GM12878 (cell line): ENCODE results near the gene OR2AT4. TPM values are rescaled to one million over a fixed set of nuclear protein-coding genes. Genes with fewer than 3 reads are reported as not detected.

ENCODE experiments used
- ATAC-seq: fragments of 200-7000 bp; cut with Tn5 transposase; 3 replicates; pipeline ENCODE4 v1.9.1; 2020; ENCODE audit warnings: mild to moderate bottlenecking, moderate library complexity
- BruUV-seq: library from RNA; stranded (reverse); fragments of 400-500 nt; replicated peaks from 2 replicates; lab custom pipeline; 2021; lab: Mats Ljungman, UMichigan
- CTCF ChIA-PET: fragments of 300-600 bp; sonication (Branson Sonifier 250); formaldehyde crosslinking; extraction: SDS; loops from one replicate; lab custom pipeline; 2021; ENCODE audit warnings: inconsistent platforms; lab: Yijun Ruan, JAX
- POLR2A ChIA-PET: fragments of 350-600 bp; formaldehyde crosslinking; extraction: SDS; loops from one replicate; lab custom pipeline; 2021; ENCODE audit warnings: inconsistent platforms; lab: Charles Lee
- RAD21 ChIA-PET: fragments of 300-600 bp; sonication (Branson Sonifier 250); formaldehyde crosslinking; loops from one replicate; lab custom pipeline; 2023; ENCODE audit warnings: antibody characterized with exemption; ENCODE audit not compliant: unreplicated experiment; lab: Charles Lee
- SMC1A ChIA-PET: fragments of 300-600 bp; sonication (Branson Sonifier 250); formaldehyde crosslinking; loops from one replicate; lab custom pipeline; 2023; ENCODE audit not compliant: unreplicated experiment, uncharacterized antibody; lab: Charles Lee
- DNase-seq: peaks from one replicate; pipeline ENCODE4 v3.0.0-alpha.2; 2011; ENCODE audit warnings: low read depth, low spot score
- FAIRE-seq: peaks from 3 replicates; lab custom pipeline; 2011; peaks lifted over from hg19 to GRCh38; lab: Jason Lieb, UNC
- H2AFZ ChIP-seq: 2 replicates; pipeline ENCODE4 v1.6.0; 2011; ENCODE audit warnings: low read depth, low read length, control low read depth; ENCODE audit not compliant: control insufficient read depth
- H3K27ac ChIP-seq: 2 replicates; pipeline ENCODE4 v1.5.1; 2011; ENCODE audit warnings: control low read depth; ENCODE audit not compliant: control insufficient read depth, insufficient read depth
- H3K27me3 ChIP-seq, 2 experiments: replicated peaks in 1 of 2; 2 replicates each; pipeline versions ENCODE4 v1.6.0 to v1.6.1; 2011; ENCODE audit warnings: low read length in 1 of 2; ENCODE audit not compliant: control insufficient read depth in 2 of 2, insufficient read depth in 2 of 2
- H3K36me3 ChIP-seq, 2 experiments: 2 replicates each; pipeline ENCODE4 v1.5.1; 2011; ENCODE audit warnings: low read length in 1 of 2; ENCODE audit not compliant: control insufficient read depth in 2 of 2, insufficient read depth in 2 of 2
- H3K4me1 ChIP-seq: 2 replicates; pipeline ENCODE4 v1.6.1; 2011; ENCODE audit warnings: mild to moderate bottlenecking, low read length, moderate library complexity, mixed read lengths; ENCODE audit not compliant: control insufficient read depth, insufficient read depth
- H3K4me2 ChIP-seq: 2 replicates; pipeline ENCODE4 v1.6.0; 2011; ENCODE audit warnings: control low read depth; ENCODE audit not compliant: control insufficient read depth, insufficient read depth
- H3K4me3 ChIP-seq: fragments of 200-600 bp; sonication (generic); 2 replicates; pipeline ENCODE4 v1.5.1; 2016
- H3K79me2 ChIP-seq: 2 replicates; pipeline ENCODE4 v1.6.0; 2011; ENCODE audit warnings: low read length; ENCODE audit not compliant: control insufficient read depth, insufficient read depth
- H3K9ac ChIP-seq: 2 replicates; pipeline ENCODE4 v1.8.0; 2011; ENCODE audit warnings: low read length, control low read depth, mixed read lengths; ENCODE audit not compliant: control insufficient read depth, insufficient read depth
- H3K9me3 ChIP-seq: replicated peaks from 3 replicates; pipeline ENCODE4 v1.5.1; 2011; ENCODE audit warnings: mild to moderate bottlenecking, low read length; ENCODE audit not compliant: control insufficient read depth, insufficient read depth
- H4K20me1 ChIP-seq: 2 replicates; pipeline ENCODE4 v1.6.0; 2011; ENCODE audit not compliant: control insufficient read depth, insufficient read depth
- BHLHE40 ChIP-seq, 2 experiments: fragments of 450-650 bp in 1 of 2; IDR thresholded peaks; 2 replicates each; pipeline ENCODE4 v1.6.1; 2011 to 2017; ENCODE audit warnings: low read depth in 2 of 2, borderline replicate concordance in 1 of 2, improper control_type of control experiment in 1 of 2, low read length in 1 of 2, mild to moderate bottlenecking in 1 of 2
- GATAD2B ChIP-seq: fragments of 450-650 bp; conservative IDR thresholded peaks from 2 replicates; pipeline ENCODE4 v1.6.1; 2017; ENCODE audit warnings: low read depth, mild to moderate bottlenecking, moderate library complexity
- IKZF1 ChIP-seq: fragments of 450-650 bp; conservative IDR thresholded peaks from 2 replicates; pipeline ENCODE4 v1.6.1; 2017; ENCODE audit warnings: antibody characterized with exemption, mild to moderate bottlenecking
- IKZF2 ChIP-seq, 2 experiments: fragments of 450-650 bp; IDR thresholded peaks; 2 replicates each; pipeline ENCODE4 v1.6.1; 2017; ENCODE audit warnings: mild to moderate bottlenecking in 2 of 2, moderate library complexity in 2 of 2
- LARP7 ChIP-seq: fragments of 450-650 bp; IDR thresholded peaks from 2 replicates; pipeline ENCODE4 v1.6.1; 2017; ENCODE audit warnings: mild to moderate bottlenecking
- NR2C2 ChIP-seq: IDR thresholded peaks from 2 replicates; pipeline ENCODE4 v1.6.1; 2011; ENCODE audit warnings: borderline replicate concordance, low read depth; ENCODE audit not compliant: control insufficient read depth, insufficient read length
- POLR2AphosphoS2 ChIP-seq: IDR thresholded peaks from 2 replicates; pipeline ENCODE4 v1.6.1; 2011; ENCODE audit warnings: low read depth, mild to moderate bottlenecking, low read length, improper control_type of control experiment, moderate library complexity
- RAD21 ChIP-seq: IDR thresholded peaks from 2 replicates; pipeline ENCODE4 v1.6.1; 2011; ENCODE audit warnings: mild to moderate bottlenecking, low read depth, low read length, moderate library complexity; ENCODE audit not compliant: insufficient read depth
- SMARCA5 ChIP-seq: fragments of 450-650 bp; IDR thresholded peaks from 2 replicates; pipeline ENCODE4 v1.6.1; 2017; ENCODE audit warnings: mild to moderate bottlenecking
- SMC3 ChIP-seq: IDR thresholded peaks from 2 replicates; pipeline ENCODE4 v1.6.1; 2011; ENCODE audit warnings: low read length, improper control_type of control experiment, borderline replicate concordance
- STAT3 ChIP-seq: IDR thresholded peaks from 2 replicates; pipeline ENCODE4 v1.6.1; 2011; ENCODE audit warnings: low read depth, low read length, improper control_type of control experiment
- YY1 ChIP-seq: IDR thresholded peaks from 2 replicates; pipeline ENCODE4 v1.6.1; 2011; ENCODE audit warnings: low read depth, mild to moderate bottlenecking, low read length
- WGBS: methylation state at CpG from one replicate; pipeline ENCODE4 v1.1.6; 2016; ENCODE audit warnings: low lambda C conversion rate; ENCODE audit not compliant: insufficient replicate concordance, insufficient coverage; ENCODE audit errors: missing lambda C conversion rate; 5-methylcytosine and 5-hydroxymethylcytosine counted together
- in situ Hi-C: fragments of 300-500 bp; cut with MboI; formaldehyde crosslinking; loops from 9 replicates; pipeline ENCODE4 v1.14.3; 2018; ENCODE audit warnings: mixed read lengths
- intact Hi-C: fragments of 100-400 bp; cut with micrococcal nuclease; formaldehyde crosslinking; loops from one replicate; pipeline ENCODE4 v1.14.2; 2022; ENCODE audit not compliant: unreplicated experiment
- polyA plus RNA-seq, 11 experiments: library from polyadenylated mRNA; depleted of rRNA in 4 of 11; unstranded in 6 of 11; stranded (reverse) in 5 of 11; fragments of >200 nt; fragmentation: Nextera tagmentation in 4 of 11; fragmentation: Illumina TruSeq in 1 of 11; extraction: Ambion mirVana in 4 of 11; extraction: Trizol in 1 of 11; gene quantifications; 1 replicate in 1 of 11; 2 replicates in 10 of 11; pipeline versions ENCODE4 v1.2.1 to v1.2.3, GENCODE V29; 2011 to 2016; ENCODE audit warnings: inconsistent platforms in 2 of 11, missing spikeins in 2 of 11, low read depth in 1 of 11
- total RNA-seq, 4 experiments: library from RNA; depleted of rRNA in 3 of 4; stranded (reverse); fragments of >200 nt in 3 of 4; fragmentation: Illumina TruSeq in 1 of 4; extraction: Trizol in 1 of 4; gene quantifications; 2 replicates each; pipeline versions ENCODE4 v1.2.1 to v1.2.3, GENCODE V29; 2013 to 2021
- TF ChIP-seq, protein P1 (sequence below), 3 experiments: IDR thresholded peaks in 2 of 3; conservative IDR thresholded peaks in 1 of 3; 2 replicates each; pipeline ENCODE4 v1.5.1; 2011; ENCODE audit warnings: low read depth in 3 of 3, low read length in 3 of 3, mild to moderate bottlenecking in 3 of 3, control low read depth in 2 of 3, moderate library complexity in 2 of 3, inconsistent platforms in 1 of 3, mixed read lengths in 1 of 3; ENCODE audit not compliant: control insufficient read depth in 2 of 3, insufficient read depth in 1 of 3; ENCODE audit errors: extremely low read depth in 1 of 3

Gene OR2AT4
- total and polyA plus RNA-seq, 10 of the 15 experiments (the other 5 are each of a cell fraction or from before 2014, with no cell fraction given): 0.01 TPM; not detected in 9

DNA sequence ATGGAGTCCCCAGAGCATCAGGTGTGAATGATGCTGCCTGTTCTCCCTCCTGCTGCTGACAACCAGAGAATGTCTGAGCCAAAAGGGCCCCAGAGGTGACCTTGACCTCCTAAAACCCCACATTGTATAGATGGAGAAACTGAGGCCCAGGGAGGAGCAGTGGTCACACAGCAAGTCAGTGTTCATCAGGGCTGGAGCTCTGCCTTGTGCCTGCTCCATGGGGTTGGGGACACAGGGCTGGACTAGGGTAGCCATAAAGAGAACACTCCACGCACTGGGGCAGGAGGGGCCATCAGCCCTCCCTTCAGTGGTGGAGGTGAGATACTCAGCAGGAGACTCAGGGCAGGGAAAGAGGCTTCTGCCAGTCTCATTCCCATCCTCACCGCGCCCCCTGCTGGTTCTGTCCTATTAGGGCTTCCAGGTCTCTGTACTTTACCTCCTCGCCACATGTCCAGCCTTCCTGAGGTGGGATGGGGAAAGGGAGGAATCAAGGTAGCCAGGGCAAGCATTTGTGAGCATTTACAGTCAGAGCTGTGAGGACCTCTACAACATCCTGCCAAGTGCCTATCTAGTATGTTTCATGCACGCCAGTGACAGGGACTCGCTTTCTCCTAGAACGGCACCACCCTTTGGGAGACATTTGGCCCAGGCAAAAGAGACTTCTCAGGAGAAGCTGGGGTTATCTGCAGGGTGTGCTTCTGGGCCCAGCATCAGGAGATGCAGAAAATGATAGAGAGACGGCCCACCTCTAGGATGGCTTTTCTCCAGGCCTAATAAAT, 64.7 kb downstream of the OR2AT4 start:
- H3K4me3 ChIP-seq: no peak overlapping the region
- ChIA-PET CTCF (interaction anchor here (0.6 to 6.4 kb wide), 26 partner anchors 10 to 217 kb away, joined by 3 to 77 read pairs (median 3); partner anchors contain the start of gene NEU3), RAD21 (interaction anchor here (0.8 to 2.1 kb wide), 4 partner anchors 9 to 173 kb away, joined by 3 to 12 read pairs (median 4); no protein-coding TSS in a partner anchor), SMC1A (interaction anchor here (1.1 to 2.4 kb wide), 4 partner anchors 9 to 103 kb away, joined by 3 to 15 read pairs (median 10); no protein-coding TSS in a partner anchor), POLR2A (no interaction called here)
- H3K27me3 ChIP-seq: no peaks in the 10 kb centered on the region
- H2AFZ ChIP-seq: no peak overlapping the region
- in situ Hi-C loops (no loop called here), intact Hi-C loops (loop anchor here (1.0 kb wide), 1 partner anchor 103 kb away; no protein-coding TSS in a partner anchor)
- H3K9me3 ChIP-seq: no peaks in the 10 kb centered on the region
- DNase-seq (no peak), FAIRE-seq (peak; percentile 65), ATAC-seq (peak; percentile 88)
- no peaks in the 10 kb centered on the region for H3K79me2 ChIP-seq
- no peaks in the 10 kb centered on the region for H4K20me1 ChIP-seq
- no TSS peak for BruUV-seq
- H3K4me2 ChIP-seq: no peak overlapping the region
- TF ChIP-seq, protein P1, sequence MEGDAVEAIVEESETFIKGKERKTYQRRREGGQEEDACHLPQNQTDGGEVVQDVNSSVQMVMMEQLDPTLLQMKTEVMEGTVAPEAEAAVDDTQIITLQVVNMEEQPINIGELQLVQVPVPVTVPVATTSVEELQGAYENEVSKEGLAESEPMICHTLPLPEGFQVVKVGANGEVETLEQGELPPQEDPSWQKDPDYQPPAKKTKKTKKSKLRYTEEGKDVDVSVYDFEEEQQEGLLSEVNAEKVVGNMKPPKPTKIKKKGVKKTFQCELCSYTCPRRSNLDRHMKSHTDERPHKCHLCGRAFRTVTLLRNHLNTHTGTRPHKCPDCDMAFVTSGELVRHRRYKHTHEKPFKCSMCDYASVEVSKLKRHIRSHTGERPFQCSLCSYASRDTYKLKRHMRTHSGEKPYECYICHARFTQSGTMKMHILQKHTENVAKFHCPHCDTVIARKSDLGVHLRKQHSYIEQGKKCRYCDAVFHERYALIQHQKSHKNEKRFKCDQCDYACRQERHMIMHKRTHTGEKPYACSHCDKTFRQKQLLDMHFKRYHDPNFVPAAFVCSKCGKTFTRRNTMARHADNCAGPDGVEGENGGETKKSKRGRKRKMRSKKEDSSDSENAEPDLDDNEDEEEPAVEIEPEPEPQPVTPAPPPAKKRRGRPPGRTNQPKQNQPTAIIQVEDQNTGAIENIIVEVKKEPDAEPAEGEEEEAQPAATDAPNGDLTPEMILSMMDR (IDR thresholded peaks at IDR 0.05 in 2 of 3, conservative IDR thresholded peaks at IDR 0.05 in 1 of 3; ENCODE audit: control insufficient read depth in 2 of 3, extremely low read depth in 1 of 3, insufficient read depth in 1 of 3, low read depth in 3 of 3, low read length in 3 of 3): peak; percentile 78 to 86 (median 79)
- peak; percentile 50; the same call in 1 of the 2 replicates for TF ChIP-seq SMARCA5
- TF ChIP-seq GATAD2B: 0 out of 2 replicates have a peak, but pooled peaks have one; percentile 31
- no peak for TF ChIP-seq NR2C2
- TF ChIP-seq YY1: 0 out of 2 replicates have a peak, but pooled peaks have one; percentile 17
- TF ChIP-seq IKZF1: 0 out of 2 replicates have a peak, but pooled peaks have one; percentile 18
- TF ChIP-seq LARP7: 0 out of 2 replicates have a peak, but pooled peaks have one; percentile 27
- TF ChIP-seq POLR2AphosphoS2: no peak
- peak; percentile 66 for TF ChIP-seq RAD21
- 0 out of 4 replicates have a peak, but pooled peaks of 1 of the 2 experiments have one; percentile 18 for TF ChIP-seq IKZF2 (IDR thresholded peaks at IDR 0.05)
- TF ChIP-seq SMC3: peak; percentile 67
- TF ChIP-seq BHLHE40 (IDR thresholded peaks at IDR 0.05; ENCODE audit: borderline replicate concordance in 1 of 2, low read depth in 2 of 2, low read length in 1 of 2): no peak
- no peak for TF ChIP-seq STAT3
- 45% methylated on average over 8 of the region's 8 CpGs for WGBS
- no peak overlapping the region for H3K9ac ChIP-seq
- no peak overlapping the region for H3K27ac ChIP-seq
- H3K36me3 ChIP-seq: no peaks in the 10 kb centered on the region
- peaks cover 10% of the 10 kb centered on the region; the same call in 1 of the 2 replicates for H3K4me1 ChIP-seq
